ENCODE data around the gene NEGR1.
A peak's percentile ranks its signal among the peaks of the same experiment; 100 is the strongest.

Gene NEGR1

DNA sequence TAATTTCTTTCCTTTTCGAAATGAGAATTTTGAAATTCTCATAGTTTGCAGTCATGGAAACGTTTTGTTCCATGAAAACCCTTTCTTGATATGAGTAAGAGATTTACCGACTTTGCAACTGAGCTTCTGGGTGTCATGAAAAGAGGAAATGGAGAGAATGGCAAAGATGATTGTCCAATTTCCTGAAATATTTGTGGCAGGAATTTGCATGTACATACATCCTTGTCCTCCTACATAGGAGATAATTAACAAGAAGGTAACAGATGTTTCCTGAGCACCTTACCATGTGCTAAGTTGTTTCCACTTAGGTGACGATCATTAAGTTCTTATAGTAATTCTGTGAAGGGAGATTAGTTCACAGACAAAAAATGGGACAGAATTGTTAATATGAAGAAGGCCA is 170.7 kb downstream of the NEGR1 start:
- peak; percentile 11 for DNase-seq

- no peak for DNase-seq
Observed at GRCh38 chr1:72109916-72110315, 172.4 kb downstream of the NEGR1 start.

DNA sequence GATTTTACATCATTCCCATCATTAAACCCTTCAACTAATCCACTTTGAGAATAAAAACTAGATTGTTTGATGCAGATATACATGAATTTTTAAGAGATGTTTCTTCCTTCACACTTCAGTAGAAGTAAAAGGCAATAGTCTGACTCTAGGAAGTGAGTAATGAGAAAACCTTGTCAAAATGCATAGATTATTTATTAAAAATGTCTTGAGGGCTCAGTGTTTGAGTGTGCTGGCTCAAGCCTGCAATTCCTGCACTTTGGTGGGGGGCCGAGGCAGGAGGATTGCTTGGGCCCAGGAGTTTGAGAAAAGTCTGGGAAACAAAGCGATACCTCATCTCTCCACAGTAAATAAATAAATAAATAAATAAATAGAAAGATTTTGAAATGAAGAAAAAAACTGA is 177.1 kb downstream of the NEGR1 start:
- DNase-seq = no peak

DNA sequence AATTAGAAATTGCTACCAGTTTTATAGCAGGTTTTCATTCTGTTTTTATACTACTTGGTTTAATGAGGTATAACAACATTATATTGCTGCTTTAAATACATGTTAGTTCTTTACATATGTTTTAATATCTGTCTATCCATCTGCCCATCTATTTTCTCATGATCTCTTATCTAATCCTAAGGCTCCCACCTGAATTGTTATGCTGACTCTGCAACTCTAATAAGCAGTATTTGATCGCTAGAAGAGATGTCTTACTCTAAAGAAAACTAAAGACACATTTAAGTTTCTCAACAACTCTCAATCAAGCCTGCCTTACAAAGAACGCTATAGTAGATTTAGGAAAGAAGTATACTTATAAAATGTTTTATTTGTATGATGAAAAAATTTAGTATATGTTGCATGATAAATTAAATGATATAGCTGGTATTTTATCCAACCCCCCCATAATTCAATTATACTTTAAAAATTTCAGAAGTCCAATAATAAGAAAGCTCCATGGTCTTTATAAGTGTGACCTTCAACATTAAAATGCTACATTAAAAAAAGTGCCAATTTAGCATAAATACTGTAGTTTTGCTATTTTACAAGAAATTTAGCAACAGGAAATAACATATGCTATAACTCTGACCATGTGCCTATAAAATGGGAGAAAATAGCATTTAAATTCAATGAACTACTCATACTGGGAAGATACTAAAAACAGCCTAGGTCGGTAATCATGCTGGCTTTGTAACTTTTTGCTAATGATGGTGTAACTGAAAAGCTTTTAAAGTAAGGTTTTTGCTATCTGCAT is 180.3 kb downstream of the NEGR1 start:
- DNase-seq = no peak

GRCh38 chr1:72100771-72101170 is 181.6 kb downstream of the NEGR1 start:
- DNase-seq = no peak

GRCh38 chr1:72097851-72098570 is 184.3 kb downstream of the NEGR1 start:
- DNase-seq = no peak

GRCh38 chr1:72094209-72094608 is 188.1 kb downstream of the NEGR1 start:
- no peak for DNase-seq

DNA sequence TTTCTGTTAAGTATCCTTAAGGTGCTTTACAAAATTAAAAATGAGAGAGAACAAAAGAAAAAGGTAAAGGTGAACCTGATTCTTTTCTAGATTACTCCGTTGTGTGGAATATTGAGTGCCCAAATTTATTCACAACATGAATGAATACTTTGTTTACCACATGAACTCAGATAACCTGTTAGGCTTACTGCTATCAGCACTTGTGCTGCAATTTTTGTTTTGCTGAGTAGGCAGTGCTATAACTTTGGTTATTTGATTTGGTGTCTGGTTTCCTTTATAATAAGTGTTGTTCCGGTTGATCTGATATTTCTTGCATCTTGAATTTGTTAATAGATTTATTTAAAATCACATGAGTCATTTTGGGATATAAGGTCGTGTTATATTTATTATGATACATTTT is 195.9 kb downstream of the NEGR1 start:
- no peak for DNase-seq

DNA sequence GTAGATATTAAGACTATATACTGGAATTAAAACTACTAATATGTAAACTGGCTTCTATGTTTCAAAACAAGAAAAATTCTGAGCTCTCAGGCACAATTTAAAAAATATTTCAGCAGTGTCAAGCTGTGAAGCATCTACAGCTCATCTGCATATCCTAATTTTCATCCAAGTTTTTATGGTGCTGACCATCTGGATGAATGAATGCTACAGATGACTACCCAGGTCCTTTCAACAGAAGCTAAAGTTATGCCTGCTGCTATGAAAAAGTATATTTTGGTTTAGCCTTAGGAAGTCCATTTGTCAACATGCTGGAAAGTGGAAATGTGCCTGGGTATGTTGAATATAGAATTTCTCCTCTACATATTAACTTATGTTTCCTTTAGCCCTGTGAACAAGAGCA is 206.9 kb downstream of the NEGR1 start:
- DNase-seq = no peak

- DNase-seq = no peak
Observed at GRCh38 chr1:72066431-72066830, 215.9 kb downstream of the NEGR1 start.

DNA sequence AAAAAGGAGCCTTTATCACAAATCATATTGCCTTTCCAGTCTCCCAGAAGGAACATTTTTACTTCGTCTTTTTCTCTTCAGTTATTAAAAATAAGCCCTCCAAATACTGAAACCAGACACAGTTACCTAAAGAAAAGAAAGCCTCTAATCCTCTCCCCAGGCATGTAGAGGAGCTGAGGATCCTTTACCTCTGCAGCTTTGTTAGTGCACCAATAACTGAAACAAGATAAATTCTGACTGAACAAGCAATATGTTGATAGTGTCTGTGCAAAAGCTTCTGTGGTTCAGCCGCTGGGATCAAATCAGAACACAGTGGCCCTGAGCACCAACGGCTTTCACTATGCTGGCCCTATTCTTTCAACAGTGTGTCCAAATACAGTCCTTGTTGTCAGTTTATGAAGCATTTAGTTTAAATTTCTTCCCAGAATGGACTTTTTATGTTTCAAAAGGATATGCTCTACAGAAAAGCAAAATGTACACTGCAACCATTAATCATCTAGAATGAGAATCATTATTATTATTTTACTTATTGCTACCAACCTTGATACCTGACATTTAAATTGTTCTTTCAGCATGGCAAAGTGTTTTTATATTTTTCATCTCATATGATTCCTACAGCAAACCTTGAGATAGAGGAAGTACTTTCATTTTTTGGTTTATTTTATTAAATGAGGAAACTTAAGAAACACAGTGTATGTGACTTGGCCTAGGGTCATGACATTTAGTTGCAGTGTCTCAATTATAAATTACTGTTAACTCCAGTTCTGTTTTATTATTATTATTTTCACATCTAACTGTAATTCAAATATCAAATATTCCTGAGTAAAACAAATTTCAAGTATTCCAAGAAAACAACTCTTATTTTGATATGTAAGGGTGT is 217.9 kb downstream of the NEGR1 start:
- DNase-seq = no peak

- DNase-seq = no peak
Observed at GRCh38 chr1:72063364-72064044, 218.8 kb downstream of the NEGR1 start.

GRCh38 chr1:72062584-72062983 is 219.8 kb downstream of the NEGR1 start:
- DNase-seq = no peak

- DNase-seq = no peak
Observed at GRCh38 chr1:72060466-72061245, 221.7 kb downstream of the NEGR1 start.

DNA sequence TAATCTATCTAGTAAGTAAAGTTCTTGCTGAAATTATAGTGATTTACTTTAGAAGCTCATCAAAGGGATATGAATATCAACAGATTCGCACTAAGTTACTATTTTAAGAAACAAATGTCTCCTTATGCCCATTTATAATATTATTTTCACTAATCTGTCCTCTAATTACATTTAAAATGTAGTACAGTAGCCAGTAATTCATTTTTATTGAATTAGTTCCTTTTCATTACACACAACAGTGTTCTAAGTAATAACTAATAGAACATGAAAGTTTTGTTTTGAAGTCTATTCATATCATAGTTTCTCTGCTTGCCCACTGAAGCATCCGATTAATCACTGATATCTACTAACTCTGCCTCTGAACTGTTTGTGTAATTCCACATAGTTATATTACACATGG is 225.8 kb downstream of the NEGR1 start:
- DNase-seq = no peak

GRCh38 chr1:72051538-72051937 is 230.8 kb downstream of the NEGR1 start:
- no peak for DNase-seq

GRCh38 chr1:72050551-72050950 is 231.8 kb downstream of the NEGR1 start:
- DNase-seq = no peak

DNA sequence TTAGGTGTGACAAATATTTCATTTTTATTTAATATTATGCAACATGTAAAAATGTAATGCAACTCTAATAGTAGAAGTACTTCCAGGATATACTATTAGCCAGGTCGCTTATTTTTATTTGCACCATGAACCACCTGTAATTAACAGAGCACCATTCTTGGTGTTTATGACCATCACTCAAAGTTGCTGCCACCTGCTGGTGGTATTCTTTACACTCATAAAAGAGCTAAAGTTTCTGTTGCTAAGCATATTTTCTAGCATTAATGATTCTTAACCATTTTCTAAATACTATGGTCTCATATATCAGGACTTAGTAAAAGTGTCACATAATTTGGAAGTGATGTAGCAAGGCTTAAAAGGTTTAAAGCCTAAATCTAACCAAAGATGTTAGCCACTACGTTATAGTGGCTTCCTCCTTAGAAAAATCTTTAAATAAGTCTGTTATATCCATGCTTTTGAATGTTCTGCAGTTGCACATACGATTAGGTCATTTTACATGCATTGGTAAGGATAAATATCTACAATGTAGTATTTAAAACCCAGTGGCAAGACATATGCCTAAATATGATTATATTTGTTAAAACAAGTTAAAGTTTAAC is 244.5 kb downstream of the NEGR1 start:
- peak; percentile 49 for DNase-seq

GRCh38 chr1:72034827-72035226 is 247.5 kb downstream of the NEGR1 start:
- DNase-seq = no peak

DNA sequence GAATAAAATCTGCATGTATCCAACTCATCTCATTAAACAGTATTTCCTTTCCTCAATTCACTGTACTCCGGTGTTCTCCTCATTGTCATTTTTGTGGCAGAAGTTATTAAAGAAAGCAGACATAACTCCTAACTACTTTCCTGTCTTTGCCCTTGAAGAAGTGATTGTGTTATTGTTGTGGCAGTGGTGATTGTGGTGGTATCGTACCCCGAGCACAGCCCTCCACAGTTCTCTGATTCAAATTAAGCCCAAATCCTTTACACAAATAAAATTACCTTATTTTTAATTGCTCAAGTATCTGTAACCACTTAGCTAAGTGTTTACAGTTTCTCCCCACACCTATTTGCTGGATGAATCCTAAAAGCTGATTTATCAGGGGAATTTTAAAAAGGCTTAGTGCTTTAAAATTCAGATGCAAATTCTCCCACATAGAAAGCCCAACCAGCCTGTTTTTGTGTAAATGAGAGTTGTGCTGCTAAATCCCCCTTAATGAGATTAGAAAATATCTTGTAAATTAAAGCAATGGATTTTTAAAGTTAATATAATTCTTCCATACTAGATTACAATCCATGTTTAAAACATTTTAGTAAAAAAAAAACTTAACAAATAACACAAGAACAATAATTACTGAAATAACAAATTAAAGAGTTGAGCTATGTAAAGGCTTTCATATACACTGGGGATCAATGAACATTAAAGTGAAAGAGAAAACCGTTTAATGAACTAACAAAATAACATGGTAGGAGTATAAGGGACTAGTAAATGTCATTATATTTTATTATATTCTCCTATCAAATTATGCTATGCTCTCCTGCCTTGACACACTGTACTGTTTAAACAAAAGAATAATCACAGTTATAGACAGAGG is 259.0 kb downstream of the NEGR1 start:
- DNase-seq = no peak

GRCh38 chr1:72018562-72018961 is 263.8 kb downstream of the NEGR1 start:
- DNase-seq = no peak
